ENCODE results near the gene NECAB2.

Gene NECAB2

DNA sequence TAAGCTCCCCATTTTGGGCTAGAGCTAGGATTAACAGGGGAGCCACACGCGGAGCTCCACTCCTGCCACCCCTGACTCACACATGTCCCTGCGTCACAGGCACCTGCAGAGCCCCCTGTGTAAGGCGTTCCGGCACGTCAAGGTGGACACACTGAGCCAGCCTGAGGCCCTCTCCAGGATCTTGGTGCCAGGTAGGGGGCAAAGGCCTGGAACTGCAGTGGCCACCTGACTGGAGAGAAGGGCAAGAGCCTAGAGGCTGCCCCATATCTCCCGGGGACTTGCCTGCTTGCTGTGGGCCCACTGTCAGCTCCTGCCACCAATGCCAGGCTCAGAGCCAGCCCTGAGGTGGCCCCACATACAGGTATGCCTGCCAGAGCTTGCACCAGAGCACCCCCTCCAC lies 33.7 kb downstream of the NECAB2 start:
- H3K27me3 ChIP-seq (replicated peaks; ENCODE audit: insufficient read depth, low read length) = peaks cover 21% of the 10 kb centered on the region
- no peak overlapping the region for H3K4me3 ChIP-seq (ENCODE audit: low read length)
- no peak overlapping the region for H3K27ac ChIP-seq (ENCODE audit: low read length)
- no peak overlapping the region for H3K4me2 ChIP-seq (ENCODE audit: low read depth, low read length)
- H3K79me2 ChIP-seq (ENCODE audit: low read length) = no peaks in the 10 kb centered on the region
- no peak for DNase-seq
- no peaks in the 10 kb centered on the region for H3K36me3 ChIP-seq (replicated peaks; ENCODE audit: insufficient read depth, low read length)
- no peaks in the 10 kb centered on the region for H4K20me1 ChIP-seq (ENCODE audit: insufficient read depth, low read length)
- TF ChIP-seq, protein P1, sequence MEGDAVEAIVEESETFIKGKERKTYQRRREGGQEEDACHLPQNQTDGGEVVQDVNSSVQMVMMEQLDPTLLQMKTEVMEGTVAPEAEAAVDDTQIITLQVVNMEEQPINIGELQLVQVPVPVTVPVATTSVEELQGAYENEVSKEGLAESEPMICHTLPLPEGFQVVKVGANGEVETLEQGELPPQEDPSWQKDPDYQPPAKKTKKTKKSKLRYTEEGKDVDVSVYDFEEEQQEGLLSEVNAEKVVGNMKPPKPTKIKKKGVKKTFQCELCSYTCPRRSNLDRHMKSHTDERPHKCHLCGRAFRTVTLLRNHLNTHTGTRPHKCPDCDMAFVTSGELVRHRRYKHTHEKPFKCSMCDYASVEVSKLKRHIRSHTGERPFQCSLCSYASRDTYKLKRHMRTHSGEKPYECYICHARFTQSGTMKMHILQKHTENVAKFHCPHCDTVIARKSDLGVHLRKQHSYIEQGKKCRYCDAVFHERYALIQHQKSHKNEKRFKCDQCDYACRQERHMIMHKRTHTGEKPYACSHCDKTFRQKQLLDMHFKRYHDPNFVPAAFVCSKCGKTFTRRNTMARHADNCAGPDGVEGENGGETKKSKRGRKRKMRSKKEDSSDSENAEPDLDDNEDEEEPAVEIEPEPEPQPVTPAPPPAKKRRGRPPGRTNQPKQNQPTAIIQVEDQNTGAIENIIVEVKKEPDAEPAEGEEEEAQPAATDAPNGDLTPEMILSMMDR (IDR thresholded peaks at IDR 0.05; ENCODE audit: low read length) = no peak
- TF ChIP-seq EZH2 (optimal IDR thresholded peaks at IDR 0.05; ENCODE audit: low read depth, low read length) = no peak
- no peak for TF ChIP-seq EZH2phosphoT487 (IDR thresholded peaks at IDR 0.05; ENCODE audit: low read length)
- no peak overlapping the region for H3K9ac ChIP-seq (ENCODE audit: low read length)
- H3K4me1 ChIP-seq (ENCODE audit: low read length) = no peaks in the 10 kb centered on the region
- no peaks in the 10 kb centered on the region for H3K9me2 ChIP-seq (replicated peaks; ENCODE audit: insufficient read depth, low read length)
- no peaks in the 10 kb centered on the region for H3K9me3 ChIP-seq (replicated peaks; ENCODE audit: insufficient read depth, low read length)
- H2AFZ ChIP-seq (ENCODE audit: low read length) = no peak overlapping the region
- no peaks in the 10 kb centered on the region for H3F3A ChIP-seq (ENCODE audit: insufficient read depth, low read length)

DNA sequence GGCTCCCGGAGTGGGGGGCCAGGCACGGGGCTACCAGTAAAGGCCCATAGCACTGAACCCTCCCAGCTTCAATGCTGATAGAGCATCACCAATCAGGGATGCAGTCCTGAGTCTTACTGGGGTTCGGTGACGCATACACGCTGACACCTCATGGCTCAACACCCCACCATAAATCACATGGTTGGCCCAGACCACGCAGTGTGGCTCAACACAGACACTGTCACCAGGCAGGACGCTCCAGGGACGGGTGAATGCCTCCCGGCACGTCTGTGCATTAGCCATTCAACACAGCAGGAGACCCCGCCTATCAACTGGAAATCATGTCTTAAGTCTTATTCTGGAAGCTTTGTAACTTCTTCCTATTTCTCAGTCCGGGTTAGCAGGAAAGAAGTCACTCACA lies 35.0 kb downstream of the NECAB2 start:
- Histone ChIP-seq H3K4me1 (ENCODE audit: low read length) (no peaks in the 10 kb centered on the region), H3F3A (ENCODE audit: insufficient read depth, low read length) (no peaks in the 10 kb centered on the region), H4K20me1 (ENCODE audit: insufficient read depth, low read length) (no peaks in the 10 kb centered on the region), H2AFZ (ENCODE audit: low read length) (no peak overlapping the region), H3K27me3 (replicated peaks; ENCODE audit: insufficient read depth, low read length) (peaks cover 18% of the 10 kb centered on the region; the same call in 1 of the 2 replicates), H3K27ac (ENCODE audit: low read length) (no peak overlapping the region), H3K9ac (ENCODE audit: low read length) (no peak overlapping the region), H3K36me3 (replicated peaks; ENCODE audit: insufficient read depth, low read length) (no peaks in the 10 kb centered on the region), H3K9me2 (replicated peaks; ENCODE audit: insufficient read depth, low read length) (no peaks in the 10 kb centered on the region), H3K4me3 (ENCODE audit: low read length) (no peak overlapping the region), H3K4me2 (ENCODE audit: low read depth, low read length) (no peak overlapping the region), H3K79me2 (ENCODE audit: low read length) (no peaks in the 10 kb centered on the region), H3K9me3 (replicated peaks; ENCODE audit: insufficient read depth, low read length) (no peaks in the 10 kb centered on the region)
- DNase-seq = no peak
- no peak for TF ChIP-seq EZH2phosphoT487 (IDR thresholded peaks at IDR 0.05; ENCODE audit: low read length)
- no peak for TF ChIP-seq EZH2 (optimal IDR thresholded peaks at IDR 0.05; ENCODE audit: low read depth, low read length)
- TF ChIP-seq, protein P1 (IDR thresholded peaks at IDR 0.05; ENCODE audit: low read length) = no peak

DNA sequence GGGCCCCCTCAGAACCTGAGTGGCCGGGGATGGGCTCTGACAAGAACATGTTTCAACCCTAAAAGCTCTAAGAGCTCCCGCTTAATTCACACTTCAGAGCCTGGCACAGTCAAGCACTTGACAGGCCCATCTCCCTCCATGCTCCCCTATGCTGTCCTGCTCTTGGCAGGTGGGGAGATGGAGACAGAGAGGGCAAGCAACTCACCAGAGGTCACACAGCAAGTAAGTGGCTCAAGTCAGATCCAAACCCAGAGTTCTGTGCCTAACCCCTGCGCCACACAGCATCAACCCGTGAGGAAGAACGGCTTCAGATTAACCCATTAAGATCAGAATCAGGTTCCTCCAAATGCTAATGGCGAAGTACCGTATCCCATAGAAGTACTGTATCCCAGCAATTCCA lies 36.4 kb downstream of the NECAB2 start:
- TF ChIP-seq, protein P1 (IDR thresholded peaks at IDR 0.05; ENCODE audit: low read length) = no peak
- TF ChIP-seq EZH2 (optimal IDR thresholded peaks at IDR 0.05; ENCODE audit: low read depth, low read length) = no peak
- TF ChIP-seq EZH2phosphoT487 (IDR thresholded peaks at IDR 0.05; ENCODE audit: low read length) = no peak
- DNase-seq = no peak
- H3K4me2 ChIP-seq (ENCODE audit: low read depth, low read length) = no peak overlapping the region
- no peaks in the 10 kb centered on the region for H4K20me1 ChIP-seq (ENCODE audit: insufficient read depth, low read length)
- H3K79me2 ChIP-seq (ENCODE audit: low read length) = no peaks in the 10 kb centered on the region
- no peak overlapping the region for H3K9ac ChIP-seq (ENCODE audit: low read length)
- H3K27me3 ChIP-seq (replicated peaks; ENCODE audit: insufficient read depth, low read length) = peaks cover 20% of the 10 kb centered on the region
- H3K27ac ChIP-seq (ENCODE audit: low read length) = no peak overlapping the region
- no peak overlapping the region for H3K4me3 ChIP-seq (ENCODE audit: low read length)
- H3K36me3 ChIP-seq (replicated peaks; ENCODE audit: insufficient read depth, low read length) = no peaks in the 10 kb centered on the region
- no peaks in the 10 kb centered on the region for H3K4me1 ChIP-seq (ENCODE audit: low read length)
- no peaks in the 10 kb centered on the region for H3F3A ChIP-seq (ENCODE audit: insufficient read depth, low read length)
- H2AFZ ChIP-seq (ENCODE audit: low read length) = no peak overlapping the region
- no peaks in the 10 kb centered on the region for H3K9me3 ChIP-seq (replicated peaks; ENCODE audit: insufficient read depth, low read length)
- H3K9me2 ChIP-seq (replicated peaks; ENCODE audit: insufficient read depth, low read length) = no peaks in the 10 kb centered on the region
